Muscle layer of colon (tissue), 2 donors: ENCODE data around the gene ENOSF1.
"Not testable (repeated sequence)": the region's sequence is repeated elsewhere in the genome, so short reads cannot be mapped to it uniquely, and the experiment has no call there.

ENCODE experiments used
- H3K27ac ChIP-seq: one replicate; pipeline ENCODE4 v1.7.0; 2013; ENCODE audit warnings: low read depth, mild to moderate bottlenecking, low read length, moderate library complexity
- H3K27me3 ChIP-seq, 2 donors: one replicate each; pipeline ENCODE4 v1.7.0; 2013; ENCODE audit warnings: low read length in 2 of 2, mild to moderate bottlenecking in 2 of 2; ENCODE audit not compliant: insufficient read depth in 2 of 2, control insufficient read depth in 1 of 2
- H3K36me3 ChIP-seq: one replicate; pipeline ENCODE4 v1.7.0; 2013; ENCODE audit warnings: mild to moderate bottlenecking, low read length; ENCODE audit not compliant: insufficient read depth
- H3K4me1 ChIP-seq: one replicate; pipeline ENCODE4 v1.7.0; 2013; ENCODE audit warnings: mild to moderate bottlenecking, low read length; ENCODE audit not compliant: insufficient read depth
- H3K4me3 ChIP-seq, 2 donors: one replicate each; pipeline ENCODE4 v1.7.0; 2013; ENCODE audit warnings: low read length in 2 of 2, low read depth in 1 of 2, mild to moderate bottlenecking in 1 of 2, moderate library complexity in 1 of 2
- H3K9ac ChIP-seq: one replicate; pipeline ENCODE4 v1.7.0; 2013; ENCODE audit warnings: low read length
- H3K9me3 ChIP-seq: one replicate; pipeline ENCODE4 v1.7.0; 2013; ENCODE audit warnings: mild to moderate bottlenecking, low read length
- donor health status: abdominal sarcoma.
- donor health status: Adenocarcinoma of cecum.

The ENOSF1 gene

GRCh38 chr18:703213-703967 lies 9.0 kb downstream of the ENOSF1 start:
- no peaks in the 10 kb centered on the region for H3K27me3 ChIP-seq
- no peak overlapping the region for H3K9ac ChIP-seq
- no peak overlapping the region for H3K4me3 ChIP-seq
- no peaks in the 10 kb centered on the region for H3K9me3 ChIP-seq
- peaks cover 17% of the 10 kb centered on the region for H3K4me1 ChIP-seq
- no peak overlapping the region for H3K27ac ChIP-seq
- peaks cover 20% of the 10 kb centered on the region for H3K36me3 ChIP-seq

- H3K4me3 ChIP-seq, result no peak overlapping the region
- H3K27me3 ChIP-seq, result no peaks in the 10 kb centered on the region
- H3K9ac ChIP-seq, result no peak overlapping the region
- H3K9me3 ChIP-seq, result no peaks in the 10 kb centered on the region
- no peak overlapping the region for H3K27ac ChIP-seq
- H3K36me3 ChIP-seq, result peaks cover 15% of the 10 kb centered on the region
- peaks cover 8% of the 10 kb centered on the region for H3K4me1 ChIP-seq
Observed at GRCh38 chr18:697800-698199, 14.6 kb downstream of the ENOSF1 start.

- Histone ChIP-seq H3K36me3 (peaks cover 22% of the 10 kb centered on the region), H3K4me1 (peaks cover 7% of the 10 kb centered on the region)
Observed at GRCh38 chr18:697012-697411, 15.4 kb downstream of the ENOSF1 start.

GRCh38 chr18:693466-694187 lies 18.8 kb downstream of the ENOSF1 start:
- Histone ChIP-seq H3K36me3 (peaks cover 19% of the 10 kb centered on the region), H3K27ac (no peak overlapping the region)

More at GRCh38 chr18:697012-697411, 15.4 kb downstream of the ENOSF1 start:
- Histone ChIP-seq H3K9ac (no peak overlapping the region), H3K9me3 (no peaks in the 10 kb centered on the region), H3K27me3 (no peaks in the 10 kb centered on the region), H3K27ac (no peak overlapping the region), H3K4me3 (no peak overlapping the region)

GRCh38 chr18:692824-693223 lies 19.6 kb downstream of the ENOSF1 start:
- H3K9ac ChIP-seq, result no peak overlapping the region
- H3K27ac ChIP-seq, result no peak overlapping the region
- no peaks in the 10 kb centered on the region for H3K9me3 ChIP-seq
- peaks cover 19% of the 10 kb centered on the region for H3K36me3 ChIP-seq
- H3K4me1 ChIP-seq, result peaks cover 7% of the 10 kb centered on the region
- no peak overlapping the region for H3K4me3 ChIP-seq
- H3K27me3 ChIP-seq, result no peaks in the 10 kb centered on the region

More at GRCh38 chr18:693466-694187, 18.8 kb downstream of the ENOSF1 start:
- no peaks in the 10 kb centered on the region for H3K9me3 ChIP-seq
- peaks cover 7% of the 10 kb centered on the region for H3K4me1 ChIP-seq
- H3K27me3 ChIP-seq, result no peaks in the 10 kb centered on the region
- H3K9ac ChIP-seq, result no peak overlapping the region
- H3K4me3 ChIP-seq, result no peak overlapping the region

GRCh38 chr18:688323-688722 lies 24.1 kb downstream of the ENOSF1 start:
- Histone ChIP-seq H3K4me1 (peaks cover under 1% of the 10 kb centered on the region), H3K27ac (no peak overlapping the region), H3K4me3 (no peak overlapping the region), H3K9me3 (no peaks in the 10 kb centered on the region), H3K36me3 (peaks cover 26% of the 10 kb centered on the region), H3K9ac (no peak overlapping the region), H3K27me3 (no peaks in the 10 kb centered on the region)

GRCh38 chr18:686339-687111 lies 25.9 kb downstream of the ENOSF1 start:
- H3K4me3 ChIP-seq, result no peak overlapping the region
- no peak overlapping the region for H3K27ac ChIP-seq
- no peaks in the 10 kb centered on the region for H3K9me3 ChIP-seq
- peaks cover 25% of the 10 kb centered on the region for H3K36me3 ChIP-seq
- H3K27me3 ChIP-seq, result no peaks in the 10 kb centered on the region
- H3K4me1 ChIP-seq, result no peaks in the 10 kb centered on the region
- H3K9ac ChIP-seq, result no peak overlapping the region

- Histone ChIP-seq H3K9ac (no peak overlapping the region), H3K4me1 (no peaks in the 10 kb centered on the region), H3K36me3 (peaks cover 30% of the 10 kb centered on the region), H3K4me3 (no peak overlapping the region), H3K27me3 (no peaks in the 10 kb centered on the region), H3K9me3 (no peaks in the 10 kb centered on the region), H3K27ac (no peak overlapping the region)
Observed at GRCh38 chr18:685438-685837, 27.0 kb downstream of the ENOSF1 start.

- H3K4me1 ChIP-seq, result no peaks in the 10 kb centered on the region
- H3K27ac ChIP-seq, result no peak overlapping the region
- no peaks in the 10 kb centered on the region for H3K27me3 ChIP-seq
- H3K4me3 ChIP-seq, result no peak overlapping the region
- peaks cover 38% of the 10 kb centered on the region for H3K36me3 ChIP-seq
- no peak overlapping the region for H3K9ac ChIP-seq
- H3K9me3 ChIP-seq, result no peaks in the 10 kb centered on the region
Observed at GRCh38 chr18:683531-683930, 28.9 kb downstream of the ENOSF1 start.

GRCh38 chr18:682833-683232 lies 29.6 kb downstream of the ENOSF1 start:
- no peaks in the 10 kb centered on the region for H3K9me3 ChIP-seq
- no peak overlapping the region for H3K4me3 ChIP-seq
- peaks cover 43% of the 10 kb centered on the region for H3K36me3 ChIP-seq
- no peaks in the 10 kb centered on the region for H3K27me3 ChIP-seq
- H3K4me1 ChIP-seq, result no peaks in the 10 kb centered on the region
- no peak overlapping the region for H3K9ac ChIP-seq
- H3K27ac ChIP-seq, result no peak overlapping the region

- H3K9me3 ChIP-seq, H3K27ac ChIP-seq, H3K9ac ChIP-seq, H3K4me1 ChIP-seq, H3K4me3 ChIP-seq, H3K27me3 ChIP-seq: not testable (repeated sequence)
- peaks cover 43% of the 10 kb centered on the region for H3K36me3 ChIP-seq
Observed at GRCh38 chr18:682416-682815, 30.0 kb downstream of the ENOSF1 start.
